Kidney capillary endothelial cell (primary cell): ENCODE data around the gene RSAD1.
A peak's percentile ranks its signal among the peaks of the same experiment; 100 is the strongest.

ENCODE experiments used
- DNase-seq: peaks from one replicate; pipeline ENCODE4 v3.0.0-alpha.2; 2018; ENCODE audit warnings: low spot score

The RSAD1 gene

GRCh38 chr17:50495217-50495823, 16.7 kb downstream of the RSAD1 start:
- no peak for DNase-seq

- DNase-seq: no peak
Observed at GRCh38 chr17:50495918-50496317, 17.3 kb downstream of the RSAD1 start.

DNA sequence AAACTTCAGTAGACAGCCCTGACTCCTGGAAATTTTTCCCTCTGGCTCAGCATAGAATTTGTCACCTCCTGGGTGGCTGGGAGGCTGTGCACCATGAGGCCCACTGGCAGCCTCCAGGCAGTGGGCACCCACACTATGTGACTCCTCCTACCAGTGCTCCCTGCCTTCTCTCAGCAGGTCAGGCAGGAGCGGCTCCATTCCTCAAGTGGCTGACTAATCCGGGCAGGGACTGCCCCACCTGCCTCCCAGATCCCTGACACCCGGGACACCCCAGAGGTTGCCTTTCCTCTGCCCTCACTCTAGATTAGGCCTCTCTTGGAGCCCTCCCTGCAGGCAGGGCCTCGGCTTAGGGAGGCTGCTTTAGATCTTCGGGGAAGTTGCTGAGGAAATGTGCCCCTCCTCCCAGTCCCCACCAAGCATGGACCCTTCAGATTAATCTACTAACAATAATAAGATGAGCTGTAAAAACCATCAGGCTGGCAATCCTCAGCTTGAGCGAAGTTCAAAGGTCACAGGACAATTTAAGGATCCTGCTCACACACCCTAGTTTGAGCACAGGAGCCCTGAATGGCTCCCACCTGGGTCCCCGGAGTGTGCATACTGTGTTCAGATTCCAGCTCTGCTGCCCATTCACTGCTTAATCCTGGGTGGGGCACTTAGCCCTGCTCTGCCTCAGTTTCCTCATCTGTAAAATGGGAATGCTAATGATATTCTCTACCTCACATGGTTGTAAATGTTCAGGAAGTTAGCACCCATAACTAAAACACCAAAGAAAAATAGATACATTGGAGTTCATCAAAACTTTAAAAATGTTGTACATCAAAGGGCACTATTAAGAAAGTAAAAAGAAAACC, 19.6 kb downstream of the RSAD1 start:
- no peak for DNase-seq

DNA sequence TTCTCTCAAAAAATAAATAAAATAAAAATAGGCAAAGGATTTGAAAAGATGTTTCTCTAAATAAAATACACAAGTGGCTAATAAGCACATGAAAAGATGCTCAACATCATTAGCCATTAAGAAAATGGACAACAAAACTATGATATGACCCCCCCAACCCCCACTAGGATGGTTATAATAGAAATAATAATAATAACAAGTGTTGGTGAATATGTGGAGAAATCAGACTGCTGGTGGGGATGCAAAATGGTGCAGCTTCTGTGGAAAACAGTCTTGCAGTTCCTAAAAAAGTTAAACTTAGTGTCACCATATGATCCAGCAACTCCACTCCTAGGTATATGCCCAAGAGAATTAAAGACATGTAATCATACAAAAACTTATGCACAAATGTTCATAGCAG, 20.6 kb downstream of the RSAD1 start:
- no peak for DNase-seq

- no peak for DNase-seq
Observed at GRCh38 chr17:50499721-50500120, 21.1 kb downstream of the RSAD1 start.

DNA sequence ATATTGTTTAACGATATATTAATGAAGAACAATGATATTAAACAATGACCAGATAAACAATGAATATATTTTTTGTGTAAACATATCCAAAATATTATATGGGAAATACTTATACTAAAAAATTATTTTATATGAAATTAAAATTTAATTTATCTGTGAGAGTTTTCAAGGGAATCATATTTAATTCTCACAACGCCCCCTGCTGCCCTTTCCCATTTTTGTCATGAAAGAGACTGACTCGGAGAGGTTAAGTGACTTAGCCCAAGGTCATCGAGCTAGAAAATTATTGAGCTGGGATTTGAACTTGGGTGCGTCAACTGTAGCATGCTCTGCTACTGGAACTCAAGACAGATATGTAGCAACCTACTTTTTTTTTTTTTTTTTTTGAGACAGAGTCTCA, 22.4 kb downstream of the RSAD1 start:
- no peak for DNase-seq

DNA sequence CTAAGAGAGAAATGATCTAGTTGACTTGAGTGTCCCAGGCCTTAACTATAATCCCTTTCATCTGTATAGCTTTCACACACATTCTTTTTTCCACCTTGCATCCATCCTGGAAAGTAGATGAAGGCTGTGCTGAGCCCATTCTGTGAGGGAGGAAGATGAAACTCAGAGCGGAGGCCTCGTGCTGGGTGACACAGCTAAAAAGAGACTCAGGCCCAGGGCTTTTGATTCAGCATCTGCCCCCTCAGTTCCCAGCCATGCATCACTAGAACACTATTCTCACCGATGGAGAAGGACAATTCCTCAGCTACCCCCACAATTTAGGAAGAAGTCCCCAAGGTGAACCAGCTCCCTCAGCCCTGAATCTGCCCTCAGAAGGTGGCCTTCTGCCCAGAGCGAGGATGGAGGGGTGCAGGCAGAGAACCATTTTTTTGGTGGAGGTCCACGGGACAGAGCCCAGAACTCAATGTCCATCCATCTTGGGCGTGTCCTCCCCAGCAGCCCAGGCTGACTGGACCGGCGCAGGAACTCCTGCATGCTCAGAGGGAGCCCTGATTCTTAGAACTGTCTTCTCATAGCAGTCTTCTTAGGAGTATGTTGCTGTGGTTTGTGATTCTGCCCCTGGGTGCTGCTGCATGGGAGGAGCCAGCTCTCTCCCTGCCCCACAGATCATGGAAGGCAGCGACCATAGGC, 23.8 kb downstream of the RSAD1 start:
- no peak for DNase-seq

DNA sequence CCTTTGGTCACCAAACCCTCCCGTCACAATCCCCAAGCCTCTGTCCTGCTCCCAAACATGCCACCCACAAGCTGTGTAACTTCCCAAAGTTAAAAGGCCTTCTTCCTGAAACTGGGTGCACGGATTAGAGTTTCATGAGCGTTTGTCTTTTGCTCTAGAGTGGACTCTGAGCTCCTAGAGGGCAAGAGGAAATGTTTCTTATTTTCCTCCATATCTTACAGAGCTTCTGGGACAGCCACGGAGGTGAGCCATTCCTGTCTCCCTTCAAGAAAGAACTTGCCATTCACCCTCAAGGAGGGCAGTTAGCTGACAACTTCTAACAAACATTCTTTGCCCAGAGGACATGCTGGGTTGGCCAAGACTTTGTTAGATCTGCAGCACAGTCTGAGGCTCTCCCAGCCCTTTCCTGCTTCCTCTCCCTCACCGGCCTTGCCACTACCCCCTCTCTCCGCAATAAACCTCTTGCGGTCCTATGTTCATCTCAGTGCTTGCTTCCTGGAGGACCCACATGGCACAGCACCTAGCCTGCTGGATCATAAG, 27.0 kb downstream of the RSAD1 start:
- DNase-seq: no peak

GRCh38 chr17:50506298-50506697, 27.6 kb downstream of the RSAD1 start:
- no peak for DNase-seq

DNA sequence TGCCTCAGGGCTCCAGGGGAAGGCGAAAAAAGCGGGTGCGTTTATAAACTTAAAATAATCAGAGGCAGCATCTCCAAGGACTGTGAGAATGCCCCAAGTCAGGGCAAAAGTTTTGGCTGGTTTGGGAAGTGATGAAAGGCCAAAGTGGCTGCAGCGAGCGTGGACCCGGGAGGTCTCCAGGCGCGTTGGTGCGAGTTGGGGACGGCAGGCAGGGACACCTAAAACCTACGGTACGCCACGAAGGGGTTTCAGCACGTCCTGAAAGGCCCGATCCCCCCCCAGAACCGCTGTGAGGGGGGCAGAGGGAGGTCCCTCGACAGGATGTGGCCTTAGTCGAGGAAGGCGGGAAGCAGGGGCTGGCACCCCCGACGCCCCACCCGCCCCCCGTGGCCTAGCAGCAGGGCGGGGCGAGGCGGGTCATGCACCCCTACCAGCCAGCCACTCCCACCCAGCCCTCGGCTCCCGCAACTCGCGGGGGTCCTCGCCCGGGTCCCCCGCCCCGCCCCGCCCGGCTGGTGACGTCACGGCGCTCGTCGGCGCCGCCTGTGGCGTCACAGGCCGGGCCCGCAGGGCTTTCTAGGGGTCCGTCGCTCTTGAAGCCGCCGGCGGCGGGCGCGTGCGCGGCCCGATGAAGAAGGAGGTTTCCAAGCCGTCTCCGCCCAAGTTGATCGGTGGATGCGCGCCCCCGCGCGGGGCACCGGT, 29.4 kb downstream of the RSAD1 start, which contains the start of gene MYCBPAP:
Gene MYCBPAP (plus strand): TSS at position 569 of the 702 bp plus-strand sequence. CDS start 236 bp downstream, outside the sequence.
- peak; percentile 49 for DNase-seq

GRCh38 chr17:50508573-50509460, 30.2 kb downstream of the RSAD1 start:
- no peak for DNase-seq

DNA sequence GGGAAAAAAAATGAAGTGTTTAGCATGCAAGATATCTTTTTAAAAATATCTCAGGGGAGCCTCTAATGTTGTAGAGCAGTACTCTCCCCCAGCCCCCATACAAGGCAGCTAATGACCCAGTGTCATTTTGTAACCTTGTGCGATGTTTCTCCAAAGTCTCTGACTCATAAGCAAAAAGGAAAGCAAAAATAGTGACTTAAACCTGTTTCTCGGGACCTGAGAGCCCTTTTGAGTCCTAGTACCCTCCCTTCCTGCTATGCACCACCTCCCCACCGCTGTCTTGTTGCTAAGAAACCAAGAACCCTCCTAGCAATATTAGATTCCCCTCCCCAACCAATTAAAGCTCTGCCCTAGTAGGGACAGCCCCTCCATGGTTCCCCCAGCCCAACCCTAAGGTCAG, 32.4 kb downstream of the RSAD1 start:
- DNase-seq: no peak

DNA sequence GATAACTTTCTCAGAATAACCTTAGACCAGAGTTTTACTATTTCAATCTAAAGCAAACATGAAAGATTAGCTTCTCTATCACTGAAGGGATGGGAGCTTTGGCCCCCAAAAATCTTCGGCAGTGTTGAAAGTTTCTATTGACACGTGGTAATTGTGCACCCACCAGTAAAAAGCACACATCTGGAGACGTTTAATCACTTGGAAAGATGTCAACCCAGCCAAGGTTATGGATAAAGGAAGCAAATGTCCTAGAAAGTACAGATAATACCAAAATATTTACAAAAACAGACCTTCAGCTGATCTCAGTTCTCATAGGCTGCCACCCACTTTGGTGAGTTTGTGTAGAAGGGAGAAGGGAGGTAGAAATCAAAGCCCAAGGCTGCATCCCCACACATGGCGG, 34.8 kb downstream of the RSAD1 start:
- DNase-seq: no peak

DNA sequence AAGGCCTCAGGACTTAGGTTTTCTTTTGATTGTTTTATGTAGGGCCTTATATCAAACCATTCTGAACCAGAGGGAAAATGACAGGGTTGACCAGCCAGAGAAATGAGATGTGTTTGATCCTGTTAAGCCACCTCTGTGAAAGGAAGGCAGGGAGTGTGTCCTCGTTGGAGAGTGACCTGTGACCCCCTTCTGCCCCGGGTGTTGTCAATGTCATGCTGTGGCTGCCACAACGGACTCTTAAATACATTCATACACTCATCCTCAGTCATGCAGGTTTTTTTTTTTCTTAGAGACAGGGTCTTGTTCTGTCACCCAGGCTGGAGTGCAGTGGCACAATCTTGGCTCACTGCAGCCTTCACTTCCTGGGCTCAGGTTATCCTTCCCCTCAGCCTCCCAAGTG, 35.7 kb downstream of the RSAD1 start:
- DNase-seq: no peak

DNA sequence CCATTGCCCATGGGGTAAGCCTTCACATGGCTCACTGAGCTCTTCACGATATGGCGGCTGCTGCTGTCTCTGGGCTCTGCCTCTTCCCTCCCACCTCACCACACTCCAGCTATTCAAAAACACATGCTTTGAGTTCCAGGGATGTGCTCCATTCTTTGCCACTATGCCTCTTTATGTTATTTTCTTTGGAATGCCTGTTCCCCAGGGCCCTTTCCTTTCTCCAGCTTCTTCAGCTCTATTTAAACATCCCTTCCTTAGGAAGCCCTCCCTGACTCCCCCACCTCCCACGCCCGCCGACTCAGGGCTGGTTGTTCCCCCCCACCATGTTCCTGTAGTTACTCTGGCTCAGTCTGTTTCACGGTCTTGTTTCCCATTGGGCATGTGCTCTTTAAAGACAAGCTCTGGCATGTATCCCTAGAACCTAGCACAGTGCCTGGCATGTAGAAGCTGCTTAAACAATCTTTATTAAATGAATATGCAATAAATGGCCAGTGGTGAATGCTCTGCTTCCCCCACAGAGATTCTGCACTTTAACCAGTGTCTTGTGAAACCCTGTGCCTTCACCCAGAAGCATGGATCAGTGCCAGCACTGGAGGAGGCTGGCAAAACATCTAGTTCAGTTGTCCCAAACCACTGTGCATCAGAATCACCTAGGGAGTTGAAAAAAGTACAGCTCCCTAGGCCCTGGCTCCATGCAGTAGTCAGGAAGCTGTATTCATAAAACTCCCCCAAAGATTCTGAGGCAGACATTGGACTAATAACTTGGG, 36.5 kb downstream of the RSAD1 start:
- DNase-seq: no peak

GRCh38 chr17:50517011-50517410, 38.4 kb downstream of the RSAD1 start:
- DNase-seq: peak; percentile 48

GRCh38 chr17:50517504-50518383, 39.1 kb downstream of the RSAD1 start:
- DNase-seq: no peak

GRCh38 chr17:50518384-50519023, 39.8 kb downstream of the RSAD1 start:
- no peak for DNase-seq
